Motor neuron (in vitro differentiated cells): ENCODE data around the gene ABI2. TPM values are rescaled to one million over a fixed set of nuclear protein-coding genes. Genes with fewer than 3 reads are reported as not detected.

Source experiments
- ATAC-seq, 8 experiments: fragments of 200-7000 bp; cut with Tn5 transposase; replicated peaks in 6 of 8; 2 replicates each; pipeline ENCODE4 v1.8.0; 2021; ENCODE audit warnings: mild to moderate bottlenecking in 8 of 8, moderate library complexity in 8 of 8
- H3K27ac ChIP-seq, 2 donors: fragments of 250-450 bp; sonication (Bioruptor Pico); 2 replicates each; pipeline ENCODE4 v1.9.0; 2021; ENCODE audit warnings: antibody characterized with exemption in 2 of 2, mild to moderate bottlenecking in 2 of 2, moderate library complexity in 1 of 2
- H3K4me1 ChIP-seq, 2 donors: fragments of 250-450 bp; sonication (Bioruptor Pico); replicated peaks in 1 of 2; 2 replicates each; pipeline ENCODE4 v1.6.1; 2021; ENCODE audit warnings: antibody characterized with exemption in 2 of 2, mild to moderate bottlenecking in 2 of 2, moderate library complexity in 1 of 2
- H3K4me3 ChIP-seq, 5 donors: fragments of 250-450 bp; sonication (Bioruptor Pico); 2 replicates each; pipeline ENCODE4 v1.9.0; 2021; ENCODE audit warnings: antibody characterized with exemption in 5 of 5, mild to moderate bottlenecking in 5 of 5, moderate library complexity in 4 of 5
- WGBS, 10 experiments: fragments of 450-650 bp; shearing (Covaris generic); methylation state at CpG; one replicate each; pipeline ENCODE4 v1.0.0; 2022; 5-methylcytosine and 5-hydroxymethylcytosine counted together
- in situ Hi-C, 9 experiments: fragments of 400-800 bp; cut with MboI; loops; one replicate each; pipeline ENCODE4 v1.15.0; 2021; ENCODE audit warnings: low sequenced_read_pairs in 9 of 9, low pct_unique_long_range_greater_than_20kb in 2 of 9; ENCODE audit not compliant: unreplicated experiment in 9 of 9
- total RNA-seq, 8 experiments: library from RNA; unstranded; fragments of 300-600 nt; gene quantifications; 2 replicates each; pipeline versions ENCODE4 v1.2.3 to v1.2.4, GENCODE V29; 2022

ABI2 gene
- total RNA-seq, 8 experiments from 2014 or later, result 8.4 to 88.0 (median 64.6) TPM

DNA sequence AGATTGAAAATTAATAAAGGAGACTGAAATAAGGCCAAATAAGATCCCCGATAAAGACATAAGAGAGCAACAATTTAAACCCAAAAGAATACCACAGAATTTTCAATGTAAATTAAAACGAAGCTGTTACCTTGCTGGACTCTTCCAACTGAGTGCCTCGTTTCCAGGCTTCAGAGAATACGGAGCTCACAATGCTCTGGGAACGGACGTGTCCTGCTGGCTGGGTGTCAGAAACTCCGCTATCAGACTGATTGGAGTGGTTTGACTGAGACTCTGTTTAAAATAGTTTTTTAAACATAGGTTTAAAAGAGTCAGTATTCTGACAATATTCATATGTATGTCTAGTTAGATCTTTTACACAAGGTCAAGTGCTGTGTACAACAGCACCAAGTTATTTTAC, 116.5 kb downstream of the ABI2 start:
- in situ Hi-C loops, result no loop called here
- 74 to 100% (median 87%) methylated on average over 1 to 7 of the region's 7 CpGs for WGBS, 10 experiments
- Histone ChIP-seq H3K27ac (no peak overlapping the region), H3K4me3 (no peak overlapping the region), H3K4me1 (peaks cover 0 to 4% of the 10 kb centered on the region in 2 donors)
- ATAC-seq, result no peak

DNA sequence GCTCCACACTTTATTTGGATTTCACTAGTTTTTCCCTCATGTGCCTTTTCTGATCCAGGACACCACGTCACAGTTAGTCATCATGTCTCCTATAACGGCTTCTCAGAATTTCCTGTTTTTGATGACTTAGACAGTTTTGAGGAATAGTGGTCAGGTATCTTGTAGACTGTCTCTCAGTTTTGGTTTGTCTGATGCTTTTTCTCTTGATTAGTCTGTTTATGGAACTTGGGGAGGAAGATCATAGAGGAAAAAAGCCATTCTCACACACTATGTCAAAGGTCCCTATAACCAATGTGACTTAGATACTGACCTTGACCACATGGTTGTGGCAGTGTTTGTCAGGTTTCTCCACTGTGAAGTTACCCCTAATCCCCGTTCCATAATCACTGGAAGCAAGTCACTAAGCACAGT, 117.9 kb downstream of the ABI2 start:
- in situ Hi-C loops, result no loop called here

DNA sequence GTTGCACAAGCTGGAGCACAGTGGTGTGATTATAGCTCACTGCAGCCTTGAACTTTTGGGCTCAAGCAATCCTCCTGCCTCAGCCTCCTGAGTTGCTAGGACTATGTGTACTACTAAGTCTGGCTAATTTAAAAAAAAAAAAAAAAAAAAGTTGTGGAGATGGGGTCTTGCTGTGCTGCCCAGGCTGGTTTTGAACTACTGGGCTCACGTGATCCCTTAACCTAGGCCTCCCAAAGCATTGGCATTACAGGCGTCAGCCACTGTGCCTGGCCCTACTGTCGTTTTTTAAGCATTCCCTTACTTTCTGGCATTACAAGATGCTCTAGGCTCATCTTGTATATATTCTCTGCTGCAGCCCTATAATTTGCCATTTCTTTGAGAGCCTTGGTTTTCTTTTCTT, 118.6 kb downstream of the ABI2 start:
- no peak overlapping the region for H3K27ac ChIP-seq
- no peak for ATAC-seq
- H3K4me1 ChIP-seq, result peaks cover 0 to 4% of the 10 kb centered on the region in 2 donors
- H3K4me3 ChIP-seq, result no peak overlapping the region
- in situ Hi-C loops, result no loop called here
- 75 to 100% (median 96%) methylated on average over 1 to 3 of the region's 3 CpGs; no CpG with 5 or more reads in 1 of the 10 experiments for WGBS, 10 experiments

More for the DNA sequence above, 117.9 kb downstream of the ABI2 start:
- ATAC-seq, result no peak
- Histone ChIP-seq H3K4me1 (peaks cover 0 to 4% of the 10 kb centered on the region in 2 donors), H3K27ac (no peak overlapping the region), H3K4me3 (no peak overlapping the region)
- WGBS, 10 experiments, result 31 to 100% (median 98%) methylated on average over 1 to 3 of the region's 3 CpGs

DNA sequence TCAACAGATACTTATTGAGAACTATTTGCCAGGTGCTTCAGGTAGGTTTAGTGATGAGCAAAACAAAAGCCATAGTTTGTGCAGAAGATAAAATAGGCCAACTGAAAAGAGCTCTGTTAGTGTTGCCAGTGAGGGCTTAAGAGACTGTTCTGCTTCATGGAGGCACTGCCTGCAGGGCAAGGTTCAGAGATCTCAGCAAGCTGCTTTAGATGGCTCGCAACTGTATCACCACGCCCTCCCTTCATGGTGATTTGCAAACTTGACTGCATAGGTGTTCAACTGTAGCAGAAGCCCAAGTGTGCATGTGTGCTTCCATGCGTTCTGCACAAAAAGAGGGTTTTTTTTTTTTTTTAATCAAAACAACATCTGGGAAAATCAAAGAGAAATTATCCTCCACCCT, 122.4 kb downstream of the ABI2 start:
- no peak overlapping the region for H3K27ac ChIP-seq
- WGBS, 10 experiments, result 13 to 100% (median 98%) methylated on average over 1 to 3 of the region's 3 CpGs; no CpG with 5 or more reads in 4 of the 10 experiments
- in situ Hi-C loops, result no loop called here
- no peak overlapping the region for H3K4me3 ChIP-seq
- ATAC-seq, result no peak
- H3K4me1 ChIP-seq, result no peaks in the 10 kb centered on the region

DNA sequence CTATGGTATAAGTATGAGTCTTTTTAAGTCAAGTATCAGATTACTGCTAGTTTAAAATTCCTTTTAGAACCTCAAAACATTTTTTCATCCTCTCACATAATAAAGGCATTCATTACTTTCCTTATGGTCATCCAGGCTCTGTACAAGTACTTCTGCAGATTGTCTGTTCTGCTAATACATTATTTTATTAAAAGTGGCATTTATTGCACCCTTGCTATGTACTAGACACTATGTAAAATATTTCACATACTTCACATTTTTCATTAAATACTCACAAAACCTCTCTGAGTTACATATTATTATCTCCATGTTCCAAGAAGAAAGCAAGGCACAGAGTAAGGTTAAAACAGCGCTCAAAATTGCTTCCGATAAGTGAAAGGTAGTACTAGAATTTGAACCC, 122.8 kb downstream of the ABI2 start:
- no peak for ATAC-seq
- no peak overlapping the region for H3K27ac ChIP-seq
- H3K4me1 ChIP-seq, result no peaks in the 10 kb centered on the region
- WGBS, 10 experiments, result 83 to 100% (median 100%) methylated on average over 1 to 2 of the region's 2 CpGs; no CpG with 5 or more reads in 3 of the 10 experiments
- in situ Hi-C loops, result no loop called here
- H3K4me3 ChIP-seq, result no peak overlapping the region

DNA sequence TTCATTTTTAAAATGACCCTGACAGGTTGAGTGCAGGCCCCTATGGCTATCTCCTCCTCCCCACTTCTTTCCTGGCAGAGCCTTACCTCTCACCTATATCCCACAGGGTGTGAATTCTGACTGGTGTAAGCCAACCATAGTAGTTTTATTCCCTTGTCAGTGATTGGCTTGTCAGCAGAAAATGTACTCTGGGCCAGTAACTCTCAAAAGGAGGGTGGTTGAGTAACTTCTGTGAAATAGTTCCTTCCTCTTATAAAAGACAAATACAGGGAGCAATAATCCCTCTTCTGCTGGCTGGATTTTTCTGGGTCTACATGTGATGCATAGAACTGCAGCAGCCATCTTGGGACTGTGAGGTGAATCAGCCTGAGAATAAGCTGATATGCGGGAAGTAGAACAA, 123.5 kb downstream of the ABI2 start:
- 78 to 100% (median 88%) methylated on average over 1 of the region's 1 CpG; no CpG with 5 or more reads in 5 of the 10 experiments for WGBS, 10 experiments
- H3K4me1 ChIP-seq, result no peaks in the 10 kb centered on the region
- no peak overlapping the region for H3K27ac ChIP-seq
- in situ Hi-C loops, result no loop called here
- ATAC-seq, result no peak
- no peak overlapping the region for H3K4me3 ChIP-seq

DNA sequence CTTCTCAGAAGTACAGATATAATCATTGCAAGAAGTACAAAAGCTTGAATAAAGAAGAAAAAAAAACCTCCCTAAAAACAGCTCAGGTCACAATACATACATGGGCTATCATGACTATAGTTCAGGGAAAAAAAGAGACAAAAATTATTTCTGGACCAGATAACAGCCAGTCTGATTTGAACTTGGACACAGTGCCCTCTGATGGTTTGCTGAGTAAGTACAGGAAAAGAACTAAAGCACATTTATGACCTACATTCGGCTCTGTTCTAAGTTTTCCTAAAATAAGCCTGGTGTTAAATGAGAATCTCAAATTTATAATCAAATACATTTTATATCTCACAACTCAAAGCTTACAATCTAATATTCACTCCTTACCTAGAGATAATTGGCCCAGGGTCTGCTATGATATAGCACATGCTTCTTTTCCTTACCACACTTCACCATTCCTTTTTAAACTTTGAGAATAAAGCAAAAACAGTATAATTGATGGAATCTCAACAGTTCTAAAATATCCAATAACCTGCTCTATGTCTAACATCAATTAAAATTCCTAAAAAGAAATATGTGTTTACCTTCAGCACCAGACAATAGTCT, 125.8 kb downstream of the ABI2 start:
- no peak overlapping the region for H3K4me3 ChIP-seq
- no peaks in the 10 kb centered on the region for H3K4me1 ChIP-seq
- in situ Hi-C loops, result no loop called here
- H3K27ac ChIP-seq, result no peak overlapping the region
- WGBS, 10 experiments, result 0 to 100% (median 63%) methylated on average over 1 of the region's 1 CpG; no CpG with 5 or more reads in 3 of the 10 experiments
- peak; percentile 42 to 73 (median 59) for ATAC-seq

DNA sequence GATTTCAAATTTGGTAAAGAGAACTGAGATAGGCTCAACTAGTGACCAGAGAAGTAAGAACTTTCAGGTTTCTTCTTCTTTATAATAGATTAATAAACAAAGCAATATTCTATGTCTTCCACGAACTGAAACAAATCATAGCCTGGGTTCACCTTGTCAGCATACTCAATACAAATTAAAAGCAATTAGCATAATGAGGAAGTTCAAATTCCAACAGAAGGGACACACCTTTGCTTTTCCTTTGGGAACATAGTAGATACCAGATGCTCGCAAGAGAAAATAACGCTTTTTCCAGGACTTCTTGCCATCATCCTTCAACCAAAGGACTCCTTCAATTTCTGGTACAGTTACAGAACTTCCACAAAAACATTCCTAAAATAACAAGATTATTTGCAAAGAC, 127.0 kb downstream of the ABI2 start:
- no peaks in the 10 kb centered on the region for H3K4me1 ChIP-seq
- WGBS, 10 experiments, result 62 to 100% (median 90%) methylated on average over 1 to 3 of the region's 3 CpGs
- no peak overlapping the region for H3K27ac ChIP-seq
- H3K4me3 ChIP-seq, result no peak overlapping the region
- in situ Hi-C loops, result no loop called here
- ATAC-seq, result no peak

DNA sequence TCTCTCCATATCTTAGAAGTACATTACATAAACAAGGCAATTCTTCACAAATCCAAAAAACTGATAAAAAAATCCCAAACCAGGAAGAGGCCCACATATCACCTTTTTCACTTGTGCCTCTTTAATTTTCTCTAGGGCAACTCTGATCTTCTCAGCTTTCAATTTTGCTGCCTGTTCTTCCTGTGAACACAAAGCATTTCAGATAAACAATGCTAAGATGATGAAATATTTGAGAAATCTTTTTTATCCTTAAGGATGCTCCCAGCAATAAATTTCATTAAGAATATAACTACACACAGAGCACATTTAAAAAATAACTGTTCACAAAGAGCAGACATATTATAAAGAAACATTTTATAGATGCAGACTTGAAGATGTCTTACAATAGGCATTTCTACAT, 133.6 kb downstream of the ABI2 start:
- H3K4me1 ChIP-seq, result peaks cover 0 to 2% of the 10 kb centered on the region in 2 donors
- ATAC-seq, result no peak
- no peak overlapping the region for H3K27ac ChIP-seq
- in situ Hi-C loops, result no loop called here
- H3K4me3 ChIP-seq, result no peak overlapping the region

DNA sequence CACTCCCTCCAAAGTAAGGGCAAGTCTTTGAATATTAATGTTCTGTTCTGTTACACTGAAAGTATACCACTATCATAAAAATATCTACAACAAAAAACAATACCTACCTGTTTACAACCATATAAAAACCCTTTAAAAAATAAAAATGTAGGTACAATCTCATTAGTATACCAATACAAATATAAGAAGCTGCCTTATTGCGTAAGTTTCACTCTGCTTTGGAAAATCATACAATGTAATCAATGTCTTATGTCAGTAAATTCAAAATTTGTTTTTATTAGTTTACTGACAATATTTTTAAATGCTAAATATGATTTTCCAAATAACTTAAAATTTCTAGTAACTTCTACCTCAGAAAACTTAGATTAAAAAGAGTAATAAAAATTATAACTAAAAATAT, 134.1 kb downstream of the ABI2 start:
- no peak overlapping the region for H3K27ac ChIP-seq
- in situ Hi-C loops, result no loop called here

DNA sequence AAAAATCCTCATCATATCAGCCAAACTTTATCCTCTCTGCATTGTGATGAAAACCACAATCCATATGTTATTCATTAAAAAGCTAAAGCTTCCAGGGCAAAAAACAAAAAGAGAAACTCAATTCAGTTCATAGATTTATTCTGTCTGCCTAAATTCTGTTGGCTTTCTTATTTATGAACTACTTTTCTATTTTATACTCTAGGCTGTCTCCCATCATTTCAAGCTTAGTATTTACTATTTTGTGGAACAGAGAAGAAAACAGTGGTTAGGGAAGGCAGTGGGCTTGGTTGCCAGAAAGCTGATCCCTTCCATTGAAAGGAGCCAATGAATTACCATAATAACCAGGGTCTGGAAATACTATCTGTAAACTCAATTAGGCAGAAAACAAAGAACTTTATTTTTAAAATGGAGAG, 135.1 kb downstream of the ABI2 start:
- in situ Hi-C loops, result no loop called here
- Histone ChIP-seq H3K27ac (no peak overlapping the region), H3K4me3 (no peak overlapping the region), H3K4me1 (peaks cover 0 to 2% of the 10 kb centered on the region in 2 donors)
- no peak for ATAC-seq

More for the DNA sequence above, 134.1 kb downstream of the ABI2 start:
- no peak for ATAC-seq
- WGBS, 10 experiments, result 80 to 100% (median 100%) methylated on average over 1 of the region's 1 CpG
- Histone ChIP-seq H3K4me1 (peaks cover 0 to 2% of the 10 kb centered on the region in 2 donors), H3K4me3 (no peak overlapping the region)

DNA sequence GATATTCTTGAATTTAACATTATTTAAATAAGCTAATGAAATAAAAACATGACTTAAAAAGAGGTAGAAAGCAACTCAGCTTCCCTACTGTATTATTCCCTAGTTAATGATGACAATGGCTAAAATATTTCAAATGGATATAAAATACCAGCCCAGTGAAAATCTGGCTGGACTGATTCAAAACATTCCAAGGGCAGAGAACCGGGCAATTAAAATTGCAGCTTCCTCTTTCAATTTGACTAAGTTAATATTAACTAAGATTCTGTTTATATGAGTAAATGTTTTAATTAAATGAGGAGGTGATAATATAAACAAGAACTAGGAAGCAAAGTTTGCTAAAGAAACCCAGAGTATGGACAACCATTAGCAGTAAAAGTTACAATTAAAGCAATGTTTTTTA, 141.4 kb downstream of the ABI2 start:
- 0 to 100% (median 71%) methylated on average over 1 of the region's 1 CpG; no CpG with 5 or more reads in 1 of the 10 experiments for WGBS, 10 experiments
- in situ Hi-C loops, result no loop called here
- no peak overlapping the region for H3K4me3 ChIP-seq
- no peaks in the 10 kb centered on the region for H3K4me1 ChIP-seq
- ATAC-seq, result no peak
- H3K27ac ChIP-seq, result no peak overlapping the region

DNA sequence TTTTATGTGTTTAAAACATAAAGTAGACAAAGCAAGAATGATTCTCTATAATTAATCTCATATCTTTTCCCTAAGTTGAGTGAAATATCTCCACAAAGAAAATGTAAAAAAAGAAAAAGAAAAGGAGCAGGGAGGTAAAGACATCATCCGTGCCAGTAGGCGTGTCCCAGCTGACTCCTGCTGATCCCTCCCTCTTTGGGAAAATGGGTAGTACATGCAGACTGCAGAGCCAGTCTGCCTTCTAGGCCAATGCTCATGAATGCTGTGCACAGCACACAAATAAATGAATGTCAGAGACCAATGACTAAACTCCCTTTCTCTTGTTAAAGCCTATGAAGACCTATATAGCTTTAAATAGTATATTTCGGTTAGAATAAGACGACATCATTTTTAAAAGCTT, 142.2 kb downstream of the ABI2 start:
- H3K4me3 ChIP-seq, result no peak overlapping the region
- ATAC-seq, result peak; percentile 37 to 91 (median 58)
- no peak overlapping the region for H3K27ac ChIP-seq
- H3K4me1 ChIP-seq, result no peaks in the 10 kb centered on the region
- in situ Hi-C loops, result no loop called here
- WGBS, 10 experiments, result 57 to 93% (median 63%) methylated on average over 1 to 4 of the region's 4 CpGs

DNA sequence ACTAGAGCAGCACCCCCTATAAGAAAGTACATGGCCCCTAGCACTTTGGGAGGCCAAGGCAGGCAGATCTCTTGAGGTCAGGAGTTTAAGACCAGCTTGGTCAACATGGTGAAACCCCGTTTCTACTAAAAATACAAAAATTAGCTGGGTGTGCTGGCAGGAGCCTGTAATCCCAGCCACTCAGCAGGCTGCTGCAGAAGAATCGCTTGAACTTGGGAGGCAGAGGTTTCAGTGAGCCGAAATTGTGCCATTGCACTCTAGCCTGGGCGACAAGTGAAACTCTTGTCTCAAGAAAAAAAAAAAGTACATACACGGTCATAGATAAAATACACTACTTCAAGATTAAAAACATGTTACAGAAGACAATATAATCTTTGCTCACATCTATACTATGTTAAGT, 143.1 kb downstream of the ABI2 start:
- H3K27ac ChIP-seq, result no peak overlapping the region
- H3K4me1 ChIP-seq, result no peaks in the 10 kb centered on the region
- H3K4me3 ChIP-seq, result no peak overlapping the region
- in situ Hi-C loops, result no loop called here
- no peak for ATAC-seq
- 60 to 100% (median 86%) methylated on average over 1 to 5 of the region's 5 CpGs; no CpG with 5 or more reads in 2 of the 10 experiments for WGBS, 10 experiments
